Measurements from ENCODE around the gene FBH1.
"Not testable (repeated sequence)": the region's sequence is repeated elsewhere in the genome, so short reads cannot be mapped to it uniquely, and the experiment has no call there.

DNA sequence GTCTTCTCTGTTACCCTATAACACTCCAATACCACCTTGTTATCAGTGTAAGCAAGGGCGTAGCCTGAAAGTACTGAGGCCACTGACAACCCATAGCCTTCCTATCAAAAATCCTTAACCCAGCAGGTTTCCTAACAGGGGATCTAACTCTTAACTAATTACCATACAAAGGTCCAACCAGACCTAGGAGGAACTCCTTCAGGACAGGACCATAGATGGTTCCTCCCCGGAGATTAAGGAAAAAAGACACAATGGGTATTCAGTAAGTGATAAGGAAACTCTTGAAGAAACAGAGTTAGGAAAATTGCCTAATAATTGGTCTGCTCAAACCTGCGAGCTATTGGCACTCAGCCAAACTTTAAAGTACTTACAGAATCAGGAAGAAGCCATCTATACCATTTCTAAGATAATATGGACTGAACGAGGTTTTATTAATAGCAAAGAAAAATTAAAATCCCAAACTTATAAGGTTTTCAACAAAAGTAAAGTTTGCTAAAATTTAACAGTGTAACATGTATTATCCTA, 22.9 kb upstream of the FBH1 start:
- TF ChIP-seq, protein P1, sequence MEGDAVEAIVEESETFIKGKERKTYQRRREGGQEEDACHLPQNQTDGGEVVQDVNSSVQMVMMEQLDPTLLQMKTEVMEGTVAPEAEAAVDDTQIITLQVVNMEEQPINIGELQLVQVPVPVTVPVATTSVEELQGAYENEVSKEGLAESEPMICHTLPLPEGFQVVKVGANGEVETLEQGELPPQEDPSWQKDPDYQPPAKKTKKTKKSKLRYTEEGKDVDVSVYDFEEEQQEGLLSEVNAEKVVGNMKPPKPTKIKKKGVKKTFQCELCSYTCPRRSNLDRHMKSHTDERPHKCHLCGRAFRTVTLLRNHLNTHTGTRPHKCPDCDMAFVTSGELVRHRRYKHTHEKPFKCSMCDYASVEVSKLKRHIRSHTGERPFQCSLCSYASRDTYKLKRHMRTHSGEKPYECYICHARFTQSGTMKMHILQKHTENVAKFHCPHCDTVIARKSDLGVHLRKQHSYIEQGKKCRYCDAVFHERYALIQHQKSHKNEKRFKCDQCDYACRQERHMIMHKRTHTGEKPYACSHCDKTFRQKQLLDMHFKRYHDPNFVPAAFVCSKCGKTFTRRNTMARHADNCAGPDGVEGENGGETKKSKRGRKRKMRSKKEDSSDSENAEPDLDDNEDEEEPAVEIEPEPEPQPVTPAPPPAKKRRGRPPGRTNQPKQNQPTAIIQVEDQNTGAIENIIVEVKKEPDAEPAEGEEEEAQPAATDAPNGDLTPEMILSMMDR (IDR thresholded peaks at IDR 0.05) = not testable (repeated sequence)
- not testable (repeated sequence) for TF ChIP-seq POLR2A, EP300 (IDR thresholded peaks at IDR 0.05)
